KMS-11 (cell line): ENCODE data around the gene ACTC1.
"Not testable (repeated sequence)": the region's sequence is repeated elsewhere in the genome, so short reads cannot be mapped to it uniquely, and the experiment has no call there.

Source experiments
- H2AFZ ChIP-seq: fragments of 200-600 bp; sonication (generic); 2 replicates; pipeline ENCODE4 v1.6.1; 2016; ENCODE audit warnings: antibody characterized with exemption, mixed run types, low read depth
- H3K27ac ChIP-seq: fragments of 200-600 bp; sonication (generic); 2 replicates; pipeline ENCODE4 v1.6.1; 2016; ENCODE audit warnings: mild to moderate bottlenecking, mixed run types
- H3K27me3 ChIP-seq: fragments of 200-600 bp; sonication (generic); 2 replicates; pipeline ENCODE4 v1.6.1; 2017; ENCODE audit warnings: mild to moderate bottlenecking, low read depth, mixed run types, moderate library complexity; ENCODE audit not compliant: insufficient read depth
- H3K36me3 ChIP-seq: fragments of 200-600 bp; sonication (generic); 2 replicates; pipeline ENCODE4 v1.6.1; 2017; ENCODE audit warnings: mild to moderate bottlenecking, mixed run types; ENCODE audit not compliant: insufficient read depth
- H3K4me1 ChIP-seq: fragments of 200-600 bp; sonication (generic); 2 replicates; pipeline ENCODE4 v1.6.1; 2016; ENCODE audit warnings: mild to moderate bottlenecking, low read depth, mixed run types; ENCODE audit not compliant: poor library complexity, severe bottlenecking
- H3K4me2 ChIP-seq: fragments of 200-600 bp; sonication (generic); 2 replicates; pipeline ENCODE4 v1.7.0; 2016; ENCODE audit warnings: mild to moderate bottlenecking, mixed run types
- H3K4me3 ChIP-seq: fragments of 200-600 bp; sonication (generic); IDR thresholded peaks from 2 replicates; pipeline ENCODE4 v1.6.1; 2017; ENCODE audit warnings: low read depth, low read length, mixed read lengths; ENCODE audit not compliant: insufficient read depth
- H3K79me2 ChIP-seq: fragments of 200-600 bp; sonication (generic); 2 replicates; pipeline ENCODE4 v1.6.1; 2016; ENCODE audit warnings: low read depth, mixed run types; ENCODE audit not compliant: insufficient read depth
- H3K9ac ChIP-seq: fragments of 200-600 bp; sonication (generic); 2 replicates; pipeline ENCODE4 v1.6.1; 2016; ENCODE audit warnings: mild to moderate bottlenecking, mixed run types
- H4K20me1 ChIP-seq: fragments of 200-600 bp; sonication (generic); 2 replicates; pipeline ENCODE4 v1.6.1; 2016; ENCODE audit warnings: mild to moderate bottlenecking, mixed run types; ENCODE audit not compliant: insufficient read depth
- CTCF ChIP-seq: fragments of 200-600 bp; sonication (generic); conservative IDR thresholded peaks from 2 replicates; pipeline ENCODE4 v1.6.1; 2017; ENCODE audit warnings: low read depth, mild to moderate bottlenecking, antibody characterized with exemption, low read length, moderate library complexity, mixed read lengths

The ACTC1 gene

GRCh38 chr15:34815836-34816235, 20.5 kb upstream of the ACTC1 start:
- no peak overlapping the region for H3K4me3 ChIP-seq
- no peak overlapping the region for H3K4me2 ChIP-seq
- H3K27me3 ChIP-seq, result no peaks in the 10 kb centered on the region
- H3K79me2 ChIP-seq, result no peaks in the 10 kb centered on the region
- no peaks in the 10 kb centered on the region; the same call in 1 of the 2 replicates for H3K36me3 ChIP-seq
- no peak overlapping the region for H3K27ac ChIP-seq
- no peak for TF ChIP-seq CTCF
- H3K4me1 ChIP-seq, result no peaks in the 10 kb centered on the region
- H2AFZ ChIP-seq, result no peak overlapping the region
- H4K20me1 ChIP-seq, result no peaks in the 10 kb centered on the region
- no peak overlapping the region for H3K9ac ChIP-seq

- Histone ChIP-seq H3K4me1 (no peaks in the 10 kb centered on the region), H2AFZ (no peak overlapping the region)
- no peak for TF ChIP-seq CTCF
Measured at GRCh38 chr15:34813446-34814190, 18.3 kb upstream of the ACTC1 start.

GRCh38 chr15:34812868-34813365, 17.6 kb upstream of the ACTC1 start:
- not testable (repeated sequence) for H3K4me2 ChIP-seq, H2AFZ ChIP-seq

More at GRCh38 chr15:34813446-34814190, 18.3 kb upstream of the ACTC1 start:
- no peaks in the 10 kb centered on the region for H4K20me1 ChIP-seq
- H3K4me3 ChIP-seq, result no peak overlapping the region
- no peak overlapping the region for H3K9ac ChIP-seq
- H3K79me2 ChIP-seq, result no peaks in the 10 kb centered on the region
- H3K4me2 ChIP-seq, result no peak overlapping the region
- H3K27ac ChIP-seq, result no peak overlapping the region
- H3K27me3 ChIP-seq, result no peaks in the 10 kb centered on the region
- H3K36me3 ChIP-seq, result no peaks in the 10 kb centered on the region; the same call in 1 of the 2 replicates

GRCh38 chr15:34812369-34812768, 17.0 kb upstream of the ACTC1 start:
- H3K27ac ChIP-seq, result no peak overlapping the region
- H3K4me2 ChIP-seq, result no peak overlapping the region
- H3K9ac ChIP-seq, result no peak overlapping the region
- H2AFZ ChIP-seq, result no peak overlapping the region
- no peak overlapping the region for H3K4me3 ChIP-seq
- H3K27me3 ChIP-seq, result no peaks in the 10 kb centered on the region
- no peaks in the 10 kb centered on the region; the same call in 1 of the 2 replicates for H3K36me3 ChIP-seq
- TF ChIP-seq CTCF, result no peak
- no peaks in the 10 kb centered on the region for H3K79me2 ChIP-seq
- H3K4me1 ChIP-seq, result no peaks in the 10 kb centered on the region
- no peaks in the 10 kb centered on the region for H4K20me1 ChIP-seq

More at GRCh38 chr15:34812868-34813365, 17.6 kb upstream of the ACTC1 start:
- not testable (repeated sequence) for H3K9ac ChIP-seq, H3K4me1 ChIP-seq, H4K20me1 ChIP-seq, H3K4me3 ChIP-seq, H3K36me3 ChIP-seq, H3K27me3 ChIP-seq, H3K27ac ChIP-seq, H3K79me2 ChIP-seq
